ENCODE results near the gene CAD.

DNA sequence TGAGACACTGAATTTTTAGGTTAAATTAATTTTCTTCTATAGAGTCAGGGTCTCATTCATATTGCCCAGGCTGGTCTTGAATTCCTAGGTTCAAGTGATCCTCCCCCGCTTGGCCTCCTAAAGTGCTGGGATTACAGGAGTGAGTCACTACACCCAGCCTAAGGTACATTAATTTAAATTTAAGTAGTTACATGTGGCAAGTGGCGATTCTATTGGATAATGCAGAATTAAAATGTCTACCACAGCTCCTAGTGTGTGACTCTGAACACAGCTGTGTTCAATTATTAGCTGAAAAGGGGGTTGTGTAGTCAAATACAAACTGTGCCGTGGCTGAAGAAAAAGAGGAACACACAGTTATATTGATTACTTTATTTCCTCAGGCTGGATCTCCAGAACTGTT lies 2.2 kb upstream of the CAD start:
- TF ChIP-seq, protein P1, sequence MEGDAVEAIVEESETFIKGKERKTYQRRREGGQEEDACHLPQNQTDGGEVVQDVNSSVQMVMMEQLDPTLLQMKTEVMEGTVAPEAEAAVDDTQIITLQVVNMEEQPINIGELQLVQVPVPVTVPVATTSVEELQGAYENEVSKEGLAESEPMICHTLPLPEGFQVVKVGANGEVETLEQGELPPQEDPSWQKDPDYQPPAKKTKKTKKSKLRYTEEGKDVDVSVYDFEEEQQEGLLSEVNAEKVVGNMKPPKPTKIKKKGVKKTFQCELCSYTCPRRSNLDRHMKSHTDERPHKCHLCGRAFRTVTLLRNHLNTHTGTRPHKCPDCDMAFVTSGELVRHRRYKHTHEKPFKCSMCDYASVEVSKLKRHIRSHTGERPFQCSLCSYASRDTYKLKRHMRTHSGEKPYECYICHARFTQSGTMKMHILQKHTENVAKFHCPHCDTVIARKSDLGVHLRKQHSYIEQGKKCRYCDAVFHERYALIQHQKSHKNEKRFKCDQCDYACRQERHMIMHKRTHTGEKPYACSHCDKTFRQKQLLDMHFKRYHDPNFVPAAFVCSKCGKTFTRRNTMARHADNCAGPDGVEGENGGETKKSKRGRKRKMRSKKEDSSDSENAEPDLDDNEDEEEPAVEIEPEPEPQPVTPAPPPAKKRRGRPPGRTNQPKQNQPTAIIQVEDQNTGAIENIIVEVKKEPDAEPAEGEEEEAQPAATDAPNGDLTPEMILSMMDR (IDR thresholded peaks at IDR 0.05; ENCODE audit: low read depth, low read length, missing input control) = no peak
- TF ChIP-seq, protein P2, sequence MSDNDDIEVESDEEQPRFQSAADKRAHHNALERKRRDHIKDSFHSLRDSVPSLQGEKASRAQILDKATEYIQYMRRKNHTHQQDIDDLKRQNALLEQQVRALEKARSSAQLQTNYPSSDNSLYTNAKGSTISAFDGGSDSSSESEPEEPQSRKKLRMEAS (IDR thresholded peaks at IDR 0.05) = no peak

All from liver (tissue), 2 donors.